Cortex of kidney (tissue), 1 donor: Measurements from ENCODE around the gene WDR54.
"Not testable (repeated sequence)": the region's sequence is repeated elsewhere in the genome, so short reads cannot be mapped to it uniquely, and the experiment has no call there.

Source experiments
- DNase-seq: peaks from one replicate; lab custom pipeline; 2025; lab: John Stamatoyannopoulos, UW

Gene WDR54

DNA sequence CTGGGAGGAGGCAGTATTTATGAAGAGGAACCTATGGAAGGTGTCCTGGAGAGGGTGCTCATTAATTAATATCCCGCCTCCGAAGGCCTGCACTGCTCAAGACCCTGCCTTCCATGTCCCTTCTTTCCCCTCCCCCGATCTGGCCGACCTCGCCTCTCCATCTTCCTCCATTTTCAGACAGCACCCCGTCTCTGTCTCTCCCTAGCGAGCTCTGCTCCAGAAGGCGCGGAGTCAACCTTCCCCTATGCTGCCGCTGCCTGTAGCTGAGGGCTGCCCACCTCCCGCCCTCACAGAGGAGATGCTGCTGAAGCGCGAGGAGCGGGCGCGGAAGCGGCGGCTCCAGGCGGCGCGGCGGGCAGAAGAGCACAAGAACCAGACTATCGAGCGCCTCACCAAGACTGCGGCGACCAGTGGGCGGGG lies 35.6 kb downstream of the WDR54 start:
- DNase-seq = no peak

DNA sequence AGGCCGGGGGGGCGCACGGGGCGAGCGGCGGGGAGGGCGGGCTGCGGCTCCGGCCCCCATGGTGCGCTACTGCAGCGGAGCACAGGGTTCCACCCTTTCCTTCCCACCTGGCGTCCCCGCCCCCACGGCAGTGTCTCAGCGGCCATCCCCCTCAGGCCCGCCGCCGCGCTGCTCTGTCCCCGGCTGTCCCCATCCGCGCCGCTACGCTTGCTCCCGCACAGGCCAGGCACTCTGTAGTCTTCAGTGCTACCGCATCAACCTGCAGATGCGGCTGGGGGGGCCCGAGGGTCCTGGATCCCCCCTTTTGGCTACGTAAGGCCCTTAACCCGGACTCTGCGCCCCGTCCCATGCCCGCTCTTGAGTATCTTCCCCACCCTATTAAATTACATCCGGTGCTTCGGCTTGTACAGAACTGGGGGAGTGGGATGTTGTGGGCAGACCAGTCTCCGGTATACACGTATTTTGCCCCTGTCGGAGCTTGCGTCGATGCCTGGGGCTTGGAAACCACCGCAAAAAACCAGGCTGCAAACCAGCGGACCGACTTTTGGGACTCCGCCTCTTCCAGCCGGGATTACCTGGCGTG lies 36.1 kb downstream of the WDR54 start:
- no peak for DNase-seq

DNA sequence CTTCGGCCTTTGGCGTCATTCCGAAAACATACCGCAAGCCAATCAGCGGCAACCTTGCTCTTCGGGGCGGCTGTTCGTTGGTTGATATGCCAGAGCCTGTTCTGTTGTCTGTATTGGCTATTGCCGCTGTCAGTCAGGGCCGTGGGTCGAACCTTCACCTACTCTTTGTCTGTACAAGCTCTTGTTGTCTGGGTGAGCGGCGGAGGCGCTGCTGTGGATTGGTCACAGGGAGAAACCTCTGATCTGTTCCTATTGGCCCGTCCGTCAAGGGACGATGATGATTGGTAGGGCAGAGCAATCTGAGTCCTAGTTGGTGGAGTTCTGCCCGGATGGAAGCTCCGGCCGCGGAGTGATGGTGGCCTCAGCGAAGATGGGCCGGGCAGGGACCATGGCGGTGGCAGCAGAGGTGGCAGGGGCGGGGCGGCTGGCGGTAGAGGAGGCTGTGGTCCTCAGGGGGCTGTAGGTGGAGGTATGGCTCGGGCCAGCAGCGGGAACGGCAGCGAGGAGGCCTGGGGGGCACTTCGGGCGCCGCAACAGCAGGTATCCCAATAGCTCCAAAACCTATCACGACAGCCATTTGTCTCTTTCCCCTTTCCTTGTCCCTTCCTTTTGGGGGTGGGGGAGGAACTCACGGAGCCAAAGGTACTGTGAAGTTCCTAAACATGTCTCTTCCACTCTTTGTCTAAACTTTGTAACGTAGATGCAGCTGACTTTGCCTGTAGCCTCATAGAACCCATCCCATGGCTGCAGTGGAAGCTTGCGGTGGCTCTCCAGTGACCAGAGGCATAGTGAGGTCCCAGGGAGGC lies 36.8 kb downstream of the WDR54 start, which contains the start of gene WBP1:
Gene WBP1, plus strand, starts transcription at position 307 of the 806 bp plus-strand sequence. Its CDS starts 165 bp downstream, at position 472.
- peak; percentile 72 for DNase-seq

DNA sequence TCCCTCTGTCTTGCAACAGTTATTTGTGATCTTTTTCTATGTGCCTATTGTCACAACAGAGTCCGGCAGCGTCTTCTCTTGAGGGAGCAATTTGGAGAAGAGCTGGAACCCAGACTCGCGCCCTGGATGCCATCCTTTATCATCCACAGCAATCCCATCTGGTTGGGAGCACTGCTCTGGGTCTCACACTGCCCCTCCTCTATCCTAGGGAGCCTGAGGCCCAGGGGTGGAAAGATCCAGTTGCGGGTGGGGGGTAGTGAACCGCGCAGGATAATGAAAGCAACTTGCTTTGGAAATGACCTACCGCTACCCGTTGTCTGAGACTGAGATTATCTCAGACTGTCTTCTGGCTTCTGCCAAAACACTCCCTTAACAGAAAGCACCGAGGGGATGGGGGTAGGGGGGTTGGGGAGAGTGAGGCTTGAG lies 37.4 kb downstream of the WDR54 start:
- no peak for DNase-seq

DNA sequence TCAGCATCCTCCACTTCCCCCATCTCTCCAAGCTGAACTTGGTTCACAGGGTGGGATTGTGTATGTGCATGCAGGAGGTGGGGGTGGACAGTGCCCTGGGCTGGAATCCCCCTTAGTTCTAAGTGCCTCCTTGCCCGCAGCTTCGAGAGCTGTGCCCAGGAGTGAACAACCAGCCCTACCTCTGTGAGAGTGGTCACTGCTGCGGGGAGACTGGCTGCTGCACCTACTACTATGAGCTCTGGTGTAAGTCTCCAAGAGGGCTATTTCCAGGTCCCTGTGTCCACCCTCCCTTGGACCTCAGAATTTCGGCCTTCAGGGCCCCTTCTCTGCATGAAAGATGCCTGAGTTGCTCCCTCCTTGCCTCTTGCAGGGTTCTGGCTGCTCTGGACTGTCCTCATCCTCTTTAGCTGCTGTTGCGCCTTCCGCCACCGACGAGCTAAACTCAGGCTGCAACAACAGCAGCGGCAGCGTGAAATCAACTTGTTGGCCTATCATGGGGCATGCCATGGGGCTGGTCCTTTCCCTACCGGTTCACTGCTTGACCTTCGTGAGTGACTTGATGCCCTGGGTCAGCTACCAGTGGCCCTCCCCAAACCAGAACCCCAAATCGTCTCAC lies 38.1 kb downstream of the WDR54 start:
- DNase-seq = not testable (repeated sequence)

DNA sequence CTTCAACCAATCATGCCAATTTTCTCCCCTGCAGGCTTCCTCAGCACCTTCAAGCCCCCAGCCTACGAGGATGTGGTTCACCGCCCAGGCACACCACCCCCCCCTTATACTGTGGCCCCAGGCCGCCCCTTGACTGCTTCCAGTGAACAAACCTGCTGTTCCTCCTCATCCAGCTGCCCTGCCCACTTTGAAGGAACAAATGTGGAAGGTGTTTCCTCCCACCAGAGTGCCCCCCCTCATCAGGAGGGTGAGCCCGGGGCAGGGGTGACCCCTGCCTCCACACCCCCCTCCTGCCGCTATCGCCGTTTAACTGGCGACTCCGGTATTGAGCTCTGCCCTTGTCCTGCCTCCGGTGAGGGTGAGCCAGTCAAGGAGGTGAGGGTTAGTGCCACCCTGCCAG lies 38.7 kb downstream of the WDR54 start:
- not testable (repeated sequence) for DNase-seq

DNA sequence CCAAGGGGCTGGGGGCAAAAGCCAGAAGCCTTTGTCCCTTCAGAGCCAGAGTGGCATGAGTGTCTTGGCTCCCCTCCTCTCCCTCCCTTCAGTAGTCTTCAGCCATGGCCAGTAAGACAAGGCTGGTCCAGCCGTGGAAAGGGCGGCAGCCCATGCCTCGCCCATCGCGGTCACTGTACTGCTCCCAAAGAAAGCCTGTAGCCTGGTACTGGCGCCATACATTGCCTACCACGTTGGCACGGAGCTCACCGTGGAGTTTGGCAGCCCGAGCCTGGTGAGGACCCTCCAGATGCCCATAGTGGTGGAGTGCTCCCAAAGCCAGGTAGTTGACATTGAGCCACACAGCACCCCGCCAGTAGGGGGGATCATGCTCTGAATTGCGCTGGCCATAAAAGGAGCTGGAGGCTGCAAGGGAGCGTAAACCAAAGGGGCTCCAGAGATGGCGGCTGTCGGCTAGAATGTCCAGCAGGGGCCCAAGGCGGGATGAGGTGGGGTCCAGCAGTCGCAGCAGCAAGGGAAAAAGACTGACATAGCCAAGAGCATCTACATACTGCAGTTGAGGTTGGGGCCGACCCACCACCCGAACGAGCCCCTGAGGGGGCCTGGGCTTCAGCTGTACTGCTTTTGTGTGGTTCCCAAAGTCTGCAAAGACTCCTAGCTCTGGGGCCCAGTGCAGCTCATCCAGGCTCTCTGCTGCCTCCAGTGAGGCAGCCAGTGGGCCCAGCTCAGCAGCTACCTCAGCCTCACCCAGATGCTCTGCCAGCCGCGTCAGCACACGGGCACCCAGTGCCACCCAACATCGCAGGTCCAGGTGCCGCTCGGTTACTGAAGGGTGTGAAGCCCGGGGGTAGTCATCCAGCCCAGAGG lies 39.9 kb downstream of the WDR54 start:
- no peak for DNase-seq

DNA sequence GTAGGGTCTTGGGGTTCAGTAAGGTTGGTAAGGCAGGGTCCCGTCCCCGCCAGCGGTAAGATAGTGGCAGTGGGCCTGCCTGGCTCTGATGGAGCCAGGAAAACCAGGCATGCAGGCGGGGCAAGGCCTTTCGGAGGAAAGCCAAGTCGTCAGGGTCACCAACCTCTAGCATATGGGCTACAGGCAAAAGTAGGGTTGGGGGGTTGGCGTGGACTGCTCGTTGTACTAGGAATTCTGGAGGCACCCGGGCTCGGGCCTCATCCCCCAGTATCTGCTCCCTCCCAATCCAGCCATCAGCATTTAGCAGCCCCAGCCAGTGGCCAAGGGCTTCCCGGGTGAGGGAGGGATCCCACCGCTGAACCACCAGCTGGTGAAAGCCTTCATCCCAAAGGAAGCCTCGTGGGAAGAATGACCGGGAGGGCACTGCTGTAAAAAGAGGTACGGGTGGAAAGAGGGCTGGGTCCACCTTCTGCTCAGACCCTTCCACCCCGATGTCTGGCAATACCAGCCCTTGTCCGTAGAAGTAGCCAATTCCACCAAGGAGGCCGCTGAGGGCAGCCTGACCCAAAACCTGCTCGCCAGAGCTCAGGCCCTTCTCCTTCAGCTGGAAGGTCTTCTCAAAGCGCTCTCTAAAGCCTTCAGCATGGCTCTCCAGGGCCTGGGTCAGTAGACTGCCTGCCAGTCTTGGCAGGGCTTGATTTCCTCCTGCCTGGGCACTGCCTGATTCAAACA lies 40.7 kb downstream of the WDR54 start:
- DNase-seq = no peak

DNA sequence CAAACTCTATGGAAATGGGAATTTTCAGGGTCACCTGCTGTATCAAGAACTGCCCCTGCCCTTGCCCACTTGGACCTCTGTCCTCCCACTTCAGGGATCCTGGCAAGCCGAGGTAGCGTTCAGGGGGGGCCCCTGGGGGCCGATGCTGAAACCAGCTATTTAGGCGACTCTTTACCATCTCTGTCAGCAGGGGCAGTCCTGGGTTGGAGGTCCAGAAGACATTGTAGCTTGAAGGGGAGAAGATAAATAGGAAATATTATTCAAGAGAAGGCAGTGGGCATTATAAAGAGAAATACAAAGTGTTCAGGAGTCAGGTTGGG lies 41.2 kb downstream of the WDR54 start:
- DNase-seq = no peak

DNA sequence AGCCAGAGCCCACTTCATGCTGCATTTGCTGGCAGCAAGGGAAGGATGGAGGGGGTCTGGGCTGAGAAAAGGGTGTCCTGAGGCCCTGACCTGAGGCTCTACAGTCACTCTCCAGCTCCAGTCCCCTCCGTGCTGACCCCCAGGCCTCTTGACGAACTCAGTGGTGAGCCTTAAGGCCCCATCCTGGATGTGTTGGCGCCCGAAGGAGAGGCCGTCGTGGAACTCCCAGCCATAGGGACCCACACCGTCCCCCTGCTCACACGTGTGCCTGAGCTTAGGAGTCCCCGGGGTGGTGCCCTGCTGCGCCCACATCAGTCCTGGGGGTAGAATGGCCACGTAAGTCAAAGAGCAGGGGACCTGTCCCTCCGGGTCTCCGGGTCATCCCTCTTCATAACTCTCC lies 42.9 kb downstream of the WDR54 start:
- DNase-seq = no peak

DNA sequence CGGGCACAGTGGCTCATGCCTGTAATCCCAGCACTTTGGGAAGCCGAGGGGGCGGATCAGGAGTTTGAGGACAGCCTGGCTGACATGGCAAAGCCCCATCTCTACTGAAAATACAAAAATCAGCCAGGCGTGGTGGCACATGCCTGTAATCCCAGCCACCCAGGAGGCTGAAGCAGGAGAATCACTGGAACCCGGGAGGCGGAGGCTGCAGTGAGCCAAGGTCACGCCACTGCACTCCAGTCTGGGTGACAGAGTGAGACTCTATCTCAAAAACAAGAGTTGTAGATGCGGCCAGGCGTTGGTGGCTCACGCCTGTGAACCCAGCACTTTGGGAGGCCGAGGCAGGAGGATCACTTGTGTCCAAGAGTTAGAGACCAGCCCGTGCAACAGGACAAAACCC lies 49.2 kb downstream of the WDR54 start:
- not testable (repeated sequence) for DNase-seq

DNA sequence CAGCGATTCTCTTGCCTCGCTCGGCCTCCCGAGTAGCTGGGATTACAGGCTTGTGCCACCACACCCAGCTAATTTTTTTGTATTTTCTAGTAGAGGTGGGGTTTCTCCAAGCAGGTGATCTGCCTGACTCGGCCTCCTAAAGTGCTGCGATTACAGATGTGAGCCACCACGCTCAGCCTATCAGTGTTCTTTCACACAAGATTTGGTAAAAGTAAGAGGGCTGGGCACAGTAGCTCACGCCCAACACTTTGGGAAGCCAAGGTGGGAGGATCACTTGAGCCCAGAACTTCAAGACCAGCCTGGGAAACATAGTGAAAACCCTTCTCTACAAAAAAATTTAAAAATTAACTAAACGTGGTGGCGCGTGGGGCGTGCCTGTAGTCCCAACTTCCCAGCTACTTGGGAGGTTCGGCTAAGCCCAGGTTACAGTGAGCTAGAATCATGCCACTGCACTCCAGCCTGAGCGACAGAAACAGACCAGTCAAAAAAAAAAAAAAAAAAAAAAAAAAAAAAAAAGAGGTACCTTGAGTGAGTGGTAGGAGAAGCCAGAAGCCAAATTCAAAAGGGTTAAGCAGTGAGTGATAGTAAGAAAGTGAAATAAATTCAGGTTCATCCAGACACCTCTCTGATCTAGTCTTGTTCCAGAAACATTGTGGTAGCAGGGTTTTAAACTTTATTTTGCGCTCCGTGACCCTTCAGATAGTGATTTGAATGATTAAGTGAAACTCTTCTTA lies 50.0 kb downstream of the WDR54 start:
- DNase-seq = no peak

DNA sequence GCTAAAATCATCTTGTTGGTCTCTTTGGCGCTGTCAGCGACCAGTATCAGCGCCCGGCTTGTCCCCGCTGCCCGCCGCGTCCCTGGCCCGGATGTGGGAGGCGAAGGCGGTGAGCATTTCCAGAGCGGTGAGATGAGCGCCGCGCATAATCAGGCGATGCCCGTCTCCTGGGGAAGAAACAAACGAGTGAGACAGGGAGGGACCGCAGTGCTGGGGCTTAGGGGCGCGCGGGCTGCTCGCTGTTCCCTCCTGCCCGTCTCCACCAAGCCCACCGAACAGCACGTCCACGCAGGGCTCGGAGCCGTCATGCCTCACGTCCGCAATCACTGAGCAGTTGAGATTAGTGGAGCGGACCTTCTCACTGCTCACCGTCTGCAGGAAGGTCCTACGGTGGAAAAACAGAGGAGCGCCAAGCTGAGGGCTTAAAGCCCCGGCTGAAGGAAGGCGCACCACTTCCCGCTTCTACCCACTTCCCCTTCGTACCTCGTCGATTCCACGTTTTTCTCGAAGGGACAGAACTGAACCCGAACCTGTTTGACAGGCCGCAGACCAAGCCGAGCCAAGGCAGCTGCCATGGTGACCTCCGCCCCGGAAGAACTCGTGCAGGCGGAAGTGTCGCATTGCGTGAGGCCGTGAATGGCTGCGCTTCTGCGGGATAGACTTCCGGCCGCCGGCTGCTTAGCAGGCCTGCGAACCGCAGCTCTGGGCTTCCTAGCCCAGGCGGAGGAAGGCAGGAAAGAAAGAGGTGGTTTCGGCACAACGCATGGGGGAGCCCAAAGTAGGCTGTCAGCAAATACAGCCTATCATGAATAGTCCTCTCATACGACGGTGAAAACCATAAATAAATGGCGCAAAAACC lies 50.8 kb downstream of the WDR54 start, which contains the start of gene MRPL53:
Gene MRPL53, minus strand, starts transcription at position 595 of the 859 bp plus-strand sequence. Its CDS starts 20 bp downstream, at position 575.
- DNase-seq = no peak

DNA sequence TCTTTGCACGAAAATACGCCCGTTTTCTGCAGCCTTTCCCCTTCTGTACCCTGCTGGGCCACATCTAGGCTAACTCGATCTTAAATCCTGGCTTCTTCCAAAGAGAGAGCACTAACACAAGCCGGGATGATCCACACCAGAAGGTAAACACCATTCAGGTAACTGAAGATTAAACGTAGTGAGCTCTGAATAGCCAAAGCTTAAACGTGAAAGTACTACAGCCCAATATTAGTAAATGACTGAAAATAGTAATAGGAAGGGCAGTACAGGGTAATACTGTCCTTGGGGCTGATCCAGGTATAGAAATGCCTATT lies 51.4 kb downstream of the WDR54 start:
- no peak for DNase-seq

DNA sequence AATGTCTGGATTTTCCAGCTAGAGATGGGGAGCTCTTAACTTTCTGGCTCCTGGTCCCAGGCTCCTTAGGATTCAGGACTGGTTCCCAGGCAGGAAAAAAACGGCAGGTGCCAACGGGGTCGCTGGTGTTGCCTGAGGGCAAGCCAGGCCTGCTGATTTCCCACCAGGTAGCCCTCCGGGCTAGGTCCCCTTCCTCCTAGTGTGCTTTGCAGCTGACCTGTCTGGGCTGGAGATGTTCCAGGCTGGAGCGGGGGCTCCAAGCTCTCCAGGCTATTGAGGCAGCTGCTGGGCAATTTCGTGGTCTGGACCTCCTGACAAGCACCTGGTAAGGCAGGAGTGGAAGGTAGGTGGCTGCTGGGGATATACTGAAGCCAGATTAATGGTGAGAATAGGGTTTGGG lies 53.0 kb downstream of the WDR54 start:
- no peak for DNase-seq

DNA sequence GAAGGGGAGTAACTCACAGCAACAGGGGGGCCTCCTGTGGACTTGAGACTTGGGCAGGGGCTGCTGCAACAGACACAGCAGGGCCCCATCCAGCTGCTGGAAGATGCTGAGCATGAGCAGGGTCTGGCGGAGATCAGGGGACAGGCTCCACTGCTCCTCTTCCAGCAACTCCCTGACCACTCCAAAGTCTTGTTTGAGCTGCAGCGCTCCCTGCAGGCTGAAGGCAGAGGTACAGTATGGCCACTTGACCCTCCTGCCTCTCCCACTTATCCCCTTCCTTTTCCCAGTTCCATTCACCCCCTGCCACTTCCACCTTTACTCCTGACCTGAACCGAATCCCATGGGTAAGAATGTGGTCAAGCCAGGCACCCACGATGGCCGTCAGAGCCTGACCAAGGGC lies 53.4 kb downstream of the WDR54 start:
- DNase-seq = no peak
